AG04449 (cell line): ENCODE results near the gene ENTPD8.

Source experiments
- CTCF ChIA-PET: fragments of 350-600 bp; formaldehyde crosslinking; extraction: SDS; loops from one replicate; lab custom pipeline; 2021; ENCODE audit warnings: antibody characterized with exemption; lab: Yijun Ruan, JAX
- POLR2A ChIA-PET: fragments of 400-600, 350-600 bp; formaldehyde crosslinking; extraction: SDS; loops from one replicate; lab custom pipeline; 2020; ENCODE audit warnings: antibody characterized with exemption, inconsistent platforms; lab: Yijun Ruan, JAX
- DNase-seq: peaks from one replicate; pipeline ENCODE4 v3.0.0-alpha.2; 2010; ENCODE audit warnings: low read depth, low spot score
- H3K4me3 ChIP-seq: 2 replicates; pipeline ENCODE4 v1.5.1; 2011; ENCODE audit warnings: low read depth, mild to moderate bottlenecking, control low read depth, low read length
- TF ChIP-seq, protein P1 (sequence below): IDR thresholded peaks from one replicate; pipeline ENCODE4 v1.5.1; 2011; ENCODE audit warnings: mild to moderate bottlenecking, moderate library complexity, low read length, control low read depth, inconsistent platforms; ENCODE audit not compliant: insufficient read depth; ENCODE audit errors: missing control alignments

ENTPD8 gene

DNA sequence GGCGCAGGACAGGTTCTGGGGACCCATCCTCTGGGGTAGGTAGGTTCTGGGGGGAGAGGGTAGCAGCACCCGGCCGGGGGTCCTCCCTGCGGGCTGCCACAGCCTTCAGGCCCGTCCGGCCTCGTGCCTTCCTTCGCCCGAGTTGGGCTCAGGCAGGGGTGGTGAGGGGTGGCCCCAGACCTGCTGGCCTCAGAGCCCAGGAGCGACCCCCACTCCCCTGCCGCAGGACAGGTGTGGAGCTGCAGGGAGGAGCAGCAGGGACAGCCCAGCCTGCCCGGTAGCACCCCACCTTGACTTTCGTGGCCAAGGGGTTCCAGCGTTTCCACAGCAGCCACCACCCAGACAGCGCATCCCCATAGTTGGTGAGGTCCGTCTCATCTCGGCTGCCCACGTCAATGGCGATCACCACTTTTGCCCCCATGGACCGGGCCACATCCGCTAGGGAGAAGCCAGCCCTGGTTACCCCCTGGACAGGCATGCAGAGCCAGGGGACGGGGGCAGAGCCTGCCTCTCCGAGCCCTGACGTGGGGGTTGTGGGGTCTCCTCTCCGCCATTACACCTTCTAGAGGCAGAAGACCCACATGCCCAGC is 21.3 kb upstream of the ENTPD8 start:
- CTCF ChIA-PET, result no interaction called here

DNA sequence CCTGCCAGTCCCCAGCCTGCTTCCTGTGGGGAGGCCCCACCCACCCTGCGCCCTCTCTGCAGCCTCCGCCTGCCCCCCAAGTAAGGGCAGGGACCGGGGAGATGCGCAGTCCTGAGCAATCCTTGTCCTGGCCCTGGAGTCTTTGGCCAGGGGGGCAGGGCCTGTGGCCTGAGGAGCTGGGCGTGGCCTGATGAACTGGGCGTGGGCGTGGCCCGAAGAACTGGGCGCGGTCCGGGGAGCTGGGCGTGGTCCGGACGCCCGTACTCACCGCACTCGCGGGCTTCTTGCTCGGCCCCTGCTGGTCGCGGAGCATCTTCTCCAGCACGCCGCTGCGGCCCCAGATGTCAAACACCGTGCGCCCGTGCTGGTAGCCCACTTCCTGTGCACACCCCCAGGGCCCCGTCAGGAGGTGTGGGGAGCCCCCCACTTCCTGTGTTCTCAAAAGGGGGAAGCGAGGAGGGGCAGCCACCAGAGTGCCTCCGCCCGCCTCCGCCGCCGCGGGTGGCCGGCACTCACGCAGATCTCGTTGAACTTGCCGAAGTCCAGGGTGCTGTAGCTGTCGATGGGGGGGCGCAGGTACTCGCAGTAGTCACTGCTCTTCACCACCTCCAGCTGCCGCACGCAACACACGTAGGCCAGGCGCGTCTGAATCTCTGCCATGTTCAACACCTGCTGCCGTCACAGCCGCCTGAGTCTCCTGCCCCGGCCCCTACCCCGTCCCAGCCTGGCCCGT is 20.7 kb upstream of the ENTPD8 start:
- TF ChIP-seq, protein P1, sequence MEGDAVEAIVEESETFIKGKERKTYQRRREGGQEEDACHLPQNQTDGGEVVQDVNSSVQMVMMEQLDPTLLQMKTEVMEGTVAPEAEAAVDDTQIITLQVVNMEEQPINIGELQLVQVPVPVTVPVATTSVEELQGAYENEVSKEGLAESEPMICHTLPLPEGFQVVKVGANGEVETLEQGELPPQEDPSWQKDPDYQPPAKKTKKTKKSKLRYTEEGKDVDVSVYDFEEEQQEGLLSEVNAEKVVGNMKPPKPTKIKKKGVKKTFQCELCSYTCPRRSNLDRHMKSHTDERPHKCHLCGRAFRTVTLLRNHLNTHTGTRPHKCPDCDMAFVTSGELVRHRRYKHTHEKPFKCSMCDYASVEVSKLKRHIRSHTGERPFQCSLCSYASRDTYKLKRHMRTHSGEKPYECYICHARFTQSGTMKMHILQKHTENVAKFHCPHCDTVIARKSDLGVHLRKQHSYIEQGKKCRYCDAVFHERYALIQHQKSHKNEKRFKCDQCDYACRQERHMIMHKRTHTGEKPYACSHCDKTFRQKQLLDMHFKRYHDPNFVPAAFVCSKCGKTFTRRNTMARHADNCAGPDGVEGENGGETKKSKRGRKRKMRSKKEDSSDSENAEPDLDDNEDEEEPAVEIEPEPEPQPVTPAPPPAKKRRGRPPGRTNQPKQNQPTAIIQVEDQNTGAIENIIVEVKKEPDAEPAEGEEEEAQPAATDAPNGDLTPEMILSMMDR, result no peak
- POLR2A ChIA-PET, result no interaction called here
- no peak overlapping the region for H3K4me3 ChIP-seq
- CTCF ChIA-PET, result no interaction called here
- no peak for DNase-seq

More for the DNA sequence above, 21.3 kb upstream of the ENTPD8 start:
- POLR2A ChIA-PET, result no interaction called here
- TF ChIP-seq, protein P1, result no peak
- DNase-seq, result no peak
- no peak overlapping the region for H3K4me3 ChIP-seq

DNA sequence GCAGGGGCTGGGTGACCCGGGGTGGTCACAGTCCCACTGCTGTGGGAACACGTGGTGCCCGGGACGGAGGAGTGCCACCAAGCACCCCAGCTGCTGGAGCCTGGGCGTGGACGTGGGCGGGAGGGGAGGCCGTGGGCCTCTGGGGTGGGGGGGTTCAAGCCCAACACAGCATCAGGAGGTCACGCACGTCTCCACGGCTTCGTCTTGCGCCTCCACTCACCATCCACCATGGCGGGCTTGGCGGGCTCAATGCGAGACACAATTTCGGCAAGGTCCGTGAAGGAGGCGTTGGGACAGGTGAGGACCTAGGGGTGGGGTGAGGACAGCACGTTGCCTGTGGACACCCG is 20.1 kb upstream of the ENTPD8 start:
- TF ChIP-seq, protein P1, result no peak
- DNase-seq, result no peak
- POLR2A ChIA-PET, result no interaction called here
- H3K4me3 ChIP-seq, result no peak overlapping the region
- CTCF ChIA-PET, result no interaction called here

DNA sequence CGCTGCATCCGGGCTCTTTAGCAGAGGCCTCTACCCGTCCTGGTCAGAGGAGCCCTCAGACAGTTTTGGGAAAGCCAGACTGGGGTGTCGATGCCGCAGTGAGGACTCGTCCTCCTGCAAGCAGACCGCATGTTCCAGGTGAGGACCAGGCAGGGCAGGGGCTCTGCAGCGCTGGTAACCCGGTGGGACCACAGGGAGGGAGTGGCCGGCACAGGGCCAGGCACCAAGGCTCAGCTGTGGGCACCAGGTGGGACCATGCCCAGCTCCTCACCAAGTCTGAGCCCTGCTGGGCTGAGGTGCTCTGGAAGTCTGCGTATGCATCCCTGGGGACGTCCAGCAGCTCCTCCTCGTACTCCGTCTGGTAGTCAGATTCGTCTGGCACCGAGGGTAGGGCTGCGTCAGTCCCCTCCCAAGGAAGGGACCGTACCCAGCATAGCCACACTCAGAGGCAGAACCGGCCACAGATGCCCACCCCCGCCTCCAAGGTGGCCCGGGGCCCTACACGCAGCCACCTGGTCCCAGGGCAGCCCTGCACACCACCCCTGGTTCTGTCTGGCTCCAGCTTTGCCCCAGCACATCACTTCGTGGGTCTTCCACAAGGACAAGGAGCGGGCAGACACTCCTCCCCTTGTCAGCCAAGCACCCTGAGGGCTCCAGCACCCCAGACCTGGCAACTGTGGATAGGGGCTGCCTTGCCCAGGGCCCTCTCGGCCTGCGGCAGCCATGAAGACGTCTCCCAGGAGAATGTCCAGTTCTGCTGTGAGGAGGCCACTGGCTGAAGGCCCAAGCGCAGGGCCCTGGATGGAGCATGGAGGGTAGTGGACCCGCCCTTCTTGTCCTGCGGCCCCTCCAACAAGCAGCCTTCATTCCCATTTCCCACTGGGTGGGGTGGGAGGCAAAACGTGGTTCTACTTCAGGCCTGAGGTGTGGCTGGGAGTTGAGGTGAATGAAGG is 19.5 kb upstream of the ENTPD8 start:
- ChIA-PET POLR2A (interaction anchor here (1.5 kb wide), 1 partner anchor 15 kb away, joined by 4 read pairs; no protein-coding TSS in a partner anchor), CTCF (no interaction called here)
- no peak for DNase-seq
- no peak overlapping the region for H3K4me3 ChIP-seq
- TF ChIP-seq, protein P1, result no peak

DNA sequence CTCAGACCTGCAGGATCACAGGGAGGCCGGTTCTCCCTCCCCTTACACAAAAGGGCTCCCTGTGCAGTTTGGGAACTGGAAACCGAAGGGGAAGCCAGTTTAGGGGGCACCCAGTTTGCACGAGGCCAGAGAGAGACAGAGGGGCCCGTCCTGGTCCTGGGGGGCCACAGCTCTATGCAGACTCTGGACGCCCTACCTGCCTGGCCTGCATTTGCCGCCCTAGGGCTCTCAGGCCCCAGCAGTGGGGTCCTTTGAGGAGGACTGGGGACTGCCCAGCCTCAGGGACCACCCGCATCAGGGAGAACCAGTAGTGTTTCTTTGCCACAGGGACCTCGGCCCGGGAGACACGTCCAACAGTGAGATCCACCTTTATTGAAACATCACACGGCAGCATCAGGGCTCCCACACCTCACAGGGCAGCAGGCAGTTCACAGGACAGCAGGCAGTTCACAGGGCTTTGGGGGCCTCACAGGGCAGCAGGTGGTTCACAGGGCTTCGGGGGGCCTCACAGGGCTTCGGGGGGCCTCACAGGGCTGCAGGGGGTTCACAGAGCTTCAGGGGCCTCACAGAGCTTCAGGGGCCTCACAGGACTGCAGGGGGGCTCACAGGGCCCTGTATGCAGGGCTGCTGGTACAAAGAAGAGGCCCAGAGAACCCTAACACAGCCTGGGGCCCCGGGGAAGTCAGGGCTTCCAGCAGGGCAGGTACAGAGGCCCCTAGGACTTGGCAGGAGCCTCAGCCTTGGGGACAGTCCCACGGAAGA is 18.6 kb upstream of the ENTPD8 start:
- TF ChIP-seq, protein P1, result no peak
- DNase-seq, result no peak
- POLR2A ChIA-PET, result interaction anchor here (0.7 to 1.5 kb wide), 4 partner anchors 11 to 219 kb away, joined by 4 read pairs; no protein-coding TSS in a partner anchor
- H3K4me3 ChIP-seq, result peak overlapping the region; percentile 47
- CTCF ChIA-PET, result interaction anchor here (1.0 kb wide), 1 partner anchor 16 kb away, joined by 3 read pairs; no protein-coding TSS in a partner anchor
